Fibroblast of lung (primary cell): ENCODE data around the gene SLC6A11. TPM values are rescaled to one million over a fixed set of nuclear protein-coding genes. Genes with fewer than 3 reads are reported as not detected.

Experiments
- DNase-seq, 2 donors: peaks; one replicate each; pipeline versions ENCODE4 v3.0.0 to v3.0.0-alpha.2; 2010; ENCODE audit warnings: low read depth in 2 of 2
- H2AFZ ChIP-seq: 2 replicates; pipeline ENCODE4 v1.5.1; 2012; ENCODE audit warnings: low read length, control low read depth, inconsistent platforms
- H3K27ac ChIP-seq: 2 replicates; pipeline ENCODE4 v1.5.1; 2011; ENCODE audit warnings: low read length, control low read depth; ENCODE audit not compliant: insufficient read depth
- H3K27me3 ChIP-seq: 2 replicates; pipeline ENCODE4 v1.5.1; 2011; ENCODE audit warnings: mild to moderate bottlenecking, low read length; ENCODE audit not compliant: control insufficient read depth, insufficient read depth
- H3K36me3 ChIP-seq: 2 replicates; pipeline ENCODE4 v1.5.1; 2011; ENCODE audit warnings: low read length; ENCODE audit not compliant: control insufficient read depth, insufficient read depth
- H3K4me1 ChIP-seq: 2 replicates; pipeline ENCODE4 v1.5.1; 2011; ENCODE audit warnings: low read length; ENCODE audit not compliant: control insufficient read depth, insufficient read depth; ENCODE audit errors: extremely low read depth
- H3K4me2 ChIP-seq: 2 replicates; pipeline ENCODE4 v1.5.1; 2011; ENCODE audit warnings: low read length, control low read depth; ENCODE audit not compliant: insufficient read depth; ENCODE audit errors: extremely low read depth
- H3K4me3 ChIP-seq, 4 experiments: fragments of 200-600 bp in 1 of 4; sonication (generic) in 1 of 4; replicated peaks in 1 of 4; 2 replicates each; pipeline ENCODE4 v1.5.1; 2011 to 2016; ENCODE audit warnings: low read length in 4 of 4, low read depth in 3 of 4, mild to moderate bottlenecking in 3 of 4, control low read depth in 2 of 4, inconsistent platforms in 1 of 4, mixed read lengths in 1 of 4; ENCODE audit not compliant: insufficient read depth in 1 of 4; ENCODE audit errors: control extremely low read depth in 1 of 4
- H3K79me2 ChIP-seq: 2 replicates; pipeline ENCODE4 v1.5.1; 2012; ENCODE audit warnings: mild to moderate bottlenecking, low read length, inconsistent platforms; ENCODE audit not compliant: control insufficient read depth, insufficient read depth
- H3K9ac ChIP-seq: 2 replicates; pipeline ENCODE4 v1.5.1; 2011; ENCODE audit warnings: mild to moderate bottlenecking, low read length, control low read depth; ENCODE audit not compliant: insufficient read depth
- H3K9me3 ChIP-seq: 2 replicates; pipeline ENCODE4 v1.5.1; 2012; ENCODE audit warnings: low read depth, low read length; ENCODE audit not compliant: control insufficient read depth, insufficient read depth
- H4K20me1 ChIP-seq: 2 replicates; pipeline ENCODE4 v1.5.1; 2011; ENCODE audit warnings: low read length; ENCODE audit not compliant: control insufficient read depth, insufficient read depth; ENCODE audit errors: extremely low read depth
- EZH2 ChIP-seq: IDR thresholded peaks from 2 replicates; pipeline ENCODE4 v1.5.1; 2012; ENCODE audit warnings: low read length, control low read depth, mild to moderate bottlenecking; ENCODE audit errors: missing control alignments
- polyA plus RNA-seq, 2 donors: library from polyadenylated mRNA; depleted of rRNA in 1 of 2; stranded (reverse) in 1 of 2; unstranded in 1 of 2; fragments of >200 nt; gene quantifications; 2 replicates each; pipeline ENCODE4 v1.2.1, GENCODE V29; 2011 to 2012; ENCODE audit warnings: missing spikeins in 1 of 2
- total RNA-seq: library from RNA; depleted of rRNA; stranded (reverse); fragments of >200 nt; gene quantifications from 2 replicates; pipeline ENCODE4 v1.2.1, GENCODE V29; 2014
- TF ChIP-seq, protein P1 (sequence below), 2 donors: IDR thresholded peaks in 1 of 2; conservative IDR thresholded peaks in 1 of 2; 1 replicate in 1 of 2; 2 replicates in 1 of 2; pipeline ENCODE4 v1.5.1; 2011 to 2012; ENCODE audit warnings: low read length in 2 of 2, control low read depth in 1 of 2, inconsistent platforms in 1 of 2, low read depth in 1 of 2, mild to moderate bottlenecking in 1 of 2

The SLC6A11 gene
- total and polyA plus RNA-seq, 2 donors (not counting 1 experiment from before 2014, with no cell fraction given): 0.05 TPM; not detected in 1

DNA sequence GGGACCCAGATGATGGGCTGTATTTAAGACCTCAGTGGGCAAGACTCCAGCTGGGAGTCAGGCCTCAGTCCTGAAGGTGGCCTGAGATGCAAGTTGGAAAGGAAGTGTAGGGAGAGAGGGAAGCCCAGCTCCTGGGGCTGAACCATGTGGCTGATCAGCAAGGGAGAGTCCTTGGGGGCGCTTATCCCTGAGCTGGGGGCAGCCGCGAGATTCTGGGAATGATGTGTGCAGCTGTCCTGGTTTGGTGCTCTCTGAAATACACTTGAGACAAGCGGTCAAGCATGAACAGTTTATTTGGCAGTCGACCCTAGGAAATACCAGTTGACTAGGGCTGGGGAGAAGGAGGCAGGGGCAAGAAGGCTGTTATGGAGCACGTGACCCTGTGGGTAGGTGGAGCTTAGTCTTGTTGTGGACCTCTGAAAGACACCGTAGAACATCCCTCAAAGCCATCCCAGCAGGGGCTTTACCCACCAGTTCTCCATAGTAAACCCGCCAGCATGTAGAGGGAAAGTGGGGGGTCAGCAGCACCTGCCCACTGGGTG lies 41.8 kb upstream of the SLC6A11 start:
- no peak overlapping the region for H3K4me2 ChIP-seq
- TF ChIP-seq, protein P1, sequence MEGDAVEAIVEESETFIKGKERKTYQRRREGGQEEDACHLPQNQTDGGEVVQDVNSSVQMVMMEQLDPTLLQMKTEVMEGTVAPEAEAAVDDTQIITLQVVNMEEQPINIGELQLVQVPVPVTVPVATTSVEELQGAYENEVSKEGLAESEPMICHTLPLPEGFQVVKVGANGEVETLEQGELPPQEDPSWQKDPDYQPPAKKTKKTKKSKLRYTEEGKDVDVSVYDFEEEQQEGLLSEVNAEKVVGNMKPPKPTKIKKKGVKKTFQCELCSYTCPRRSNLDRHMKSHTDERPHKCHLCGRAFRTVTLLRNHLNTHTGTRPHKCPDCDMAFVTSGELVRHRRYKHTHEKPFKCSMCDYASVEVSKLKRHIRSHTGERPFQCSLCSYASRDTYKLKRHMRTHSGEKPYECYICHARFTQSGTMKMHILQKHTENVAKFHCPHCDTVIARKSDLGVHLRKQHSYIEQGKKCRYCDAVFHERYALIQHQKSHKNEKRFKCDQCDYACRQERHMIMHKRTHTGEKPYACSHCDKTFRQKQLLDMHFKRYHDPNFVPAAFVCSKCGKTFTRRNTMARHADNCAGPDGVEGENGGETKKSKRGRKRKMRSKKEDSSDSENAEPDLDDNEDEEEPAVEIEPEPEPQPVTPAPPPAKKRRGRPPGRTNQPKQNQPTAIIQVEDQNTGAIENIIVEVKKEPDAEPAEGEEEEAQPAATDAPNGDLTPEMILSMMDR (conservative IDR thresholded peaks at IDR 0.05 in 1 of 2, IDR thresholded peaks at IDR 0.05 in 1 of 2; ENCODE audit: low read depth in 1 of 2, low read length in 2 of 2): no peak
- no peaks in the 10 kb centered on the region for H3K36me3 ChIP-seq
- DNase-seq: no peak
- H2AFZ ChIP-seq: no peak overlapping the region
- H4K20me1 ChIP-seq: no peaks in the 10 kb centered on the region
- H3K4me1 ChIP-seq: no peaks in the 10 kb centered on the region
- no peaks in the 10 kb centered on the region for H3K9me3 ChIP-seq
- H3K9ac ChIP-seq: no peak overlapping the region
- H3K27ac ChIP-seq: no peak overlapping the region
- no peaks in the 10 kb centered on the region for H3K79me2 ChIP-seq
- no peak overlapping the region for H3K4me3 ChIP-seq
- no peaks in the 10 kb centered on the region for H3K27me3 ChIP-seq

DNA sequence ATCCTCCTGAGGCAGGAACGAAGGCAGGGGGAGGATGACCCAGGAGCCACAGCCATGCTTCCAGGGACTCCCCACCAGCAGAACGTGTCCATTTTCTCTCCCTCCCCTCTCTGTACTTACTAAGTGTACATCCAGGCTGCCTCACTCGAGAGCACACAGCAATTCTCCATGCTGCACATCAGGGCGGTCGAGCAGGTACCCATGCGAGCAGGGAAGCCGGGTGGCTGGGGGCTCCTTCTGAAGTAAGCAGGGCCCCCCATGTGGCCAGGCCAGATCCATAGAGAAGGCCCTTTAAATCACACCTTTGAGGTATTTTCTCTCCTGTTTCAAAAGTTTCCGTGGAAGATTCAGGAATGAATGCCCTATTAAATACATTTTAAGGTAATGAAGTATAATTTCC lies 41.2 kb upstream of the SLC6A11 start:
- Histone ChIP-seq H3K4me3 (no peak overlapping the region), H4K20me1 (no peaks in the 10 kb centered on the region), H2AFZ (no peak overlapping the region), H3K79me2 (no peaks in the 10 kb centered on the region), H3K27ac (no peak overlapping the region), H3K9me3 (no peaks in the 10 kb centered on the region), H3K27me3 (no peaks in the 10 kb centered on the region), H3K4me2 (no peak overlapping the region), H3K36me3 (no peaks in the 10 kb centered on the region), H3K4me1 (no peaks in the 10 kb centered on the region), H3K9ac (no peak overlapping the region)
- DNase-seq: no peak
- TF ChIP-seq, protein P1 (conservative IDR thresholded peaks at IDR 0.05 in 1 of 2, IDR thresholded peaks at IDR 0.05 in 1 of 2; ENCODE audit: low read depth in 1 of 2, low read length in 2 of 2): no peak
- no peak for TF ChIP-seq EZH2

DNA sequence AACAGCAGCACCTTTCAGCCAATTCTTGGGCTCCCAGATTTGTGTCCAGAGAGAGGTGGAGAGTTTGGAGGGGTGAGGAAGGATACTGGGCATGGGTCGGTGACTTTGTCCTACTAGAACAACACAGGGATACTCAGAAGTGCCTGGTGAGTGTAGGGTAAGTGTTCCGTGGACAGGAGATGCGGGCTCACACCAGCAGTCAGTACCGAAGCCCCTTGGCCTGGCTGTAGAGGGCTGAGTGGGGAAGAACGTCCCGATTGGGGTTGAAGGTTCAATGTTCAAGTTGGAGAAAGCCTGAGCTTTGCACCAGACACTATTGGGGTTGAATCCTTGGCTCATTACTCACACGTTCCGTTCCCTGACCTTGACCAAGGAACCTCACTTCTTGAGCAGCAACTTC lies 40.8 kb upstream of the SLC6A11 start:
- Histone ChIP-seq H3K27me3 (no peaks in the 10 kb centered on the region), H3K9me3 (no peaks in the 10 kb centered on the region), H2AFZ (no peak overlapping the region), H3K36me3 (no peaks in the 10 kb centered on the region), H3K4me1 (no peaks in the 10 kb centered on the region), H3K79me2 (no peaks in the 10 kb centered on the region), H3K4me3 (no peak overlapping the region), H4K20me1 (no peaks in the 10 kb centered on the region), H3K4me2 (no peak overlapping the region), H3K27ac (no peak overlapping the region), H3K9ac (no peak overlapping the region)
- DNase-seq: no peak
- TF ChIP-seq EZH2: no peak
- TF ChIP-seq, protein P1 (conservative IDR thresholded peaks at IDR 0.05 in 1 of 2, IDR thresholded peaks at IDR 0.05 in 1 of 2; ENCODE audit: low read depth in 1 of 2, low read length in 2 of 2): no peak
